Measurements from ENCODE around the gene TTC7B.
"Not testable (repeated sequence)": the region's sequence is repeated elsewhere in the genome, so short reads cannot be mapped to it uniquely, and the experiment has no call there.

The TTC7B gene

GRCh38 chr14:90532826-90533525 lies 283.3 kb downstream of the TTC7B start:
- TF ChIP-seq CTCF (conservative IDR thresholded peaks at IDR 0.05; ENCODE audit: control insufficient read depth, insufficient read depth, low read depth, low read length), result no peak
- no peak for DNase-seq (ENCODE audit: low read depth)
- H3K4me3 ChIP-seq (ENCODE audit: control insufficient read depth, low read depth, low read length), result no peak overlapping the region

GRCh38 chr14:90531497-90531896 lies 284.7 kb downstream of the TTC7B start:
- TF ChIP-seq CTCF (conservative IDR thresholded peaks at IDR 0.05; ENCODE audit: control insufficient read depth, insufficient read depth, low read depth, low read length), result no peak
- DNase-seq (ENCODE audit: low read depth), result no peak
- no peak overlapping the region for H3K4me3 ChIP-seq (ENCODE audit: control insufficient read depth, low read depth, low read length)

- DNase-seq (ENCODE audit: low read depth), result no peak
- H3K4me3 ChIP-seq (ENCODE audit: control insufficient read depth, low read depth, low read length), result no peak overlapping the region
- TF ChIP-seq CTCF (conservative IDR thresholded peaks at IDR 0.05; ENCODE audit: control insufficient read depth, insufficient read depth, low read depth, low read length), result no peak
Observed at GRCh38 chr14:90530523-90530922, 285.7 kb downstream of the TTC7B start.

- DNase-seq (ENCODE audit: low read depth), result no peak
- H3K4me3 ChIP-seq (ENCODE audit: control insufficient read depth, low read depth, low read length), result no peak overlapping the region
- TF ChIP-seq CTCF (conservative IDR thresholded peaks at IDR 0.05; ENCODE audit: control insufficient read depth, insufficient read depth, low read depth, low read length), result no peak
Observed at GRCh38 chr14:90527978-90528377, 288.3 kb downstream of the TTC7B start.

DNA sequence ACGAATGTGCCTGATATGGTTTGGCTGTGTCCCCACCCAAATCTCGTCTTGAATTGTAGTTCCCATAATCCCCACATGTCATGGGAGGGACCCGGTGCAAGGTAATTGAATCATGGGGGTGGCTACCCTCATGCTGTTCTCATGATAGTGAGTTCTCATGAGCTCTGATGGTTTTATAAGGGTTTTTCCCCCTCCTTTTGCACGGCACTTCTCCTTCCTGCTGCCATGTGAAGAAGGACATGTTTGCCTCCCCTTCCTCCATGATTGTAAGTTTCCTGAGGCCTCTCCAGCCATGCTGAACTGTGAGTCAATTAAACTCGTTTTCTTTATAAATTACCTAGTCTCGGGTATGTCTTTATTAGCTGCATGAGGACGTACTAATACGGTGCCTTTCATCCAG lies 289.7 kb downstream of the TTC7B start:
- not testable (repeated sequence) for DNase-seq (ENCODE audit: low read depth); H3K4me3 ChIP-seq (ENCODE audit: control insufficient read depth, low read depth, low read length)

DNA sequence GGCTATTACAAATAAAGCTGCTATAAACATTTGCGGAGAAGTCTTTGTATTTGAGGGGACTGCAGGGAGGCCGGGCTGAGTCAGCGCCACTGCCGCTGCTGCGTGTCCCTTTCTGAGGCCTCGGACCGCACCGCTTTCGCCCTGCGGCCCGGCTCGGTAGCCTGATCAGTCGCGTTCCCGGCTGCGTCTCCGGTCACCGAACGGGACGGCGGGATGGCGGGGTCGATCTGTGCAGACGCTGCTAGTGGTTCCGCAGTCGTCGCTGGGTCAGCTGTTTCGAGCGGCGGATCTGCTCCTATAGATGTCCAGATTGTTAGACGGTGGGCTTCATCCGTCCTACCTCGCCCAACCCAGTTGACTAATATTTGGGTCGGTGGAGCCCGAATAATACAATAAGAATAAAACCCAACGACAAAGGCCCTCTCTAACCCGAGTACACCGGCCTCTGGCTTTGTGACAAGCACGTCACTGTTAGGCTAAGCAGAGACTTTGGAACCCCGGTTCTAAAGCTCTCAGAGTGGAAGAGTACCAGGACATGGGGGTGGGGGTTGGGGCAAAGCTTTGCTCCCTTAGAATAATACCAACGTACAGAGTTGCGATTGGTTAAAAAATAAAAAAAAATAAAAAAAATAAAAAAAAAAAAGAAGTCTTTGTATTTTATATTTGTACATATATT lies 290.7 kb downstream of the TTC7B start:
- not testable (repeated sequence) for DNase-seq (ENCODE audit: low read depth); H3K4me3 ChIP-seq (ENCODE audit: control insufficient read depth, low read depth, low read length)

- no peak for TF ChIP-seq CTCF (conservative IDR thresholded peaks at IDR 0.05; ENCODE audit: control insufficient read depth, insufficient read depth, low read depth, low read length)
- no peak for DNase-seq (ENCODE audit: low read depth)
- H3K4me3 ChIP-seq (ENCODE audit: control insufficient read depth, low read depth, low read length), result no peak overlapping the region
Observed at GRCh38 chr14:90523961-90524875, 292.0 kb downstream of the TTC7B start.
